Heart left ventricle (tissue), 13 donors: ENCODE data around the gene HIGD1C.

Experiments used
- CTCF ChIP-seq, 12 donors: fragments of 200-600 bp; sonication (generic) in 4 of 12; IDR thresholded peaks; one replicate each; pipeline versions ENCODE4 v1.5.0 to v1.8.0; 2018 to 2022; ENCODE audit warnings: antibody characterized with exemption in 12 of 12, mild to moderate bottlenecking in 5 of 12
- POLR2A ChIP-seq, 2 donors: fragments of 450-650 bp; IDR thresholded peaks; one replicate each; pipeline ENCODE4 v1.6.1; 2017; ENCODE audit warnings: antibody characterized with exemption in 2 of 2, mild to moderate bottlenecking in 2 of 2, moderate library complexity in 2 of 2
- donor health status: ischemic (EF 13 %, LVEDD 7.1; RV severe dilation, severe dysfunction).
- donor health status: DM: no; HTN: yes; CAD: no.
- donor health status: DM: no; HTN: no; CAD: no.
- donor health status: ischemic (EF 25% LVEDD 6.9; RV normal size, moderate dysfunction).
- donor health status: ischemic (EF 25% LVEDD 5.7; RV mildly dilated, moderate dysfunction).
- donor health status: ischemic (EF 35%, LVEDD 5.7; RV mildly dilated, moderate dysfunction).
- donor health status: nonischemic (EF 11% LVEDD 7.7; RV severe dilation, severe dysfunction).
- donor health status: DM: yes; HTN: yes; CAD: no.
- donor health status: PGD.
- donor health status: ischemic (EF 29% LVEDD 5.4; RV normal size, mild dysfunction).
- donor health status: nonischemic (EF 23%, LVEDD 6.1; RV moderate dilation, normal function).

GRCh38 chr12:50961708-50962107, 9.4 kb downstream of the HIGD1C start:
- TF ChIP-seq CTCF (IDR thresholded peaks at IDR 0.05), result no peak
- no peak for TF ChIP-seq POLR2A (IDR thresholded peaks at IDR 0.05)
